HT1080 (cell line): ENCODE measurements around the gene UBE2M. TPM values are rescaled to one million over a fixed set of nuclear protein-coding genes. Genes with fewer than 3 reads are reported as not detected.
"Not testable (repeated sequence)": the region's sequence is repeated elsewhere in the genome, so short reads cannot be mapped to it uniquely, and the experiment has no call there.

ENCODE experiments used
- DNase-seq: peaks from one replicate; pipeline ENCODE4 v3.0.0-alpha.2; 2015; ENCODE audit warnings: low read depth
- polyA plus RNA-seq, 2 experiments: library from polyadenylated mRNA; depleted of rRNA; stranded (reverse); fragments of >200 nt; gene quantifications; 2 replicates each; pipeline ENCODE4 v1.2.3, GENCODE V29; 2015
- total RNA-seq: library from RNA; depleted of rRNA; stranded (reverse); fragments of >200 nt; shearing (Covaris generic); gene quantifications from 2 replicates; pipeline ENCODE4 v1.2.3, GENCODE V29; 2014; rRNA removed

The UBE2M gene
- 229 and 237 TPM in 2 replicates for total RNA-seq
- polyA plus RNA-seq (2015; cell fraction: cytosol; rRNA removed): 124 and 159 TPM in 2 replicates
- 83.2 and 89.2 TPM in 2 replicates for polyA plus RNA-seq (2015; cell fraction: nucleus; rRNA removed)

GRCh38 chr19:58558066-58558622 lies at the start of gene UBE2M:
Gene UBE2M, minus strand, starts transcription at chr19:58558611. Its CDS starts 230 bp downstream, at chr19:58558381.
- no peak for DNase-seq

DNA sequence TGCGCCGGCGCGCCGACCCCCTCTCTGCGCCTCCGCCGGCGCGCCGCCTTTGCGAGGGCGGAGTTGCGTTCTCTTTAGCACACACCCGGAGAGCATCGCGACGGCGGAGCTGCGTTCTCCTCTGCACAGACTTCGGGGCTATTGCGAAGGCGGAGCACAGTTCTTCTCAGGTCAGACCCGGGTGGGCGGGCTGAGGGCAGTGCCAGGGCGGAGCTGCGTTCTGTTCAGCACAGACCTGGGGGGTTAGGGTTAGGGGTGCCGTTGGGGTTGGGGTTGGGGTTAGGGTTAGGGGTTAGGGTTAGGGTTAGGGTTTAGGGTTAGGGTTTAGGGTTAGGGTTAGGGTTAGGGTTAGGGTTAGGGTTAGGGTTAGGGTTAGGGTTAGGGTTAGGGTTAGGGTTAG lies 48.8 kb upstream of the UBE2M start:
- DNase-seq: not testable (repeated sequence)

DNA sequence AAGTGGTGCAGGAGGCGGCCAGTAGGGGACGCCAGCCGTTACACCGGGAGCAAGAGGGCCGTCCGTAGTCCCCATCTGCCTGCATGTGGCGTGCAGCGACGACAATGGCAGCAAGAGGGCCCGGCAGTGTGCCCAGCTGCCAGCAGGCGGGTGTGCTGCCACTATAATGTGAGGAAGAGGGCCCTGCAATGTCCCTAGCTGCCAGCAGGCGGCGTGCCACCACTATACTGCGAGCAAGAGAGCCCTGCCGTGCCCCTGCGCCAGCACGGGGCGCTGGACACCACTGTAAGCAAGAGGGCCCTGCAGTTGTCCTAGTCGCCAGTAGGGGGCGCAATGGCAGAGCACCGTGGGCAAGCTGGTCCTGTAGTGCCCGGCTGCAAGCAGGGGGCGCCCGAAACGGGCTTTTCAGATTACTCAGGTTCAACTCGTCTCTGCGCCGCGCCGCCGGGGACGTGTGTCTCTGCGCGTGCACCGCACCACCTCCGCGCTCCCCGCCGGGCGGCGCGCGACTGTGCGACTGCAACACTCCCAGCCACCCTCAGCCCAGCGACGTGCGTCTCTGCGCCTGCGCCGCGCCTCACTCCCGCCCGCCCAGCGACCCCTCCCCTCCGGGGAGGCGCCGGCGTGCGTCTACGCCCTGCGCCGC lies 48.0 kb upstream of the UBE2M start:
- DNase-seq: not testable (repeated sequence)

- DNase-seq: no peak
Observed at GRCh38 chr19:58586133-58586765, 27.8 kb upstream of the UBE2M start.

DNA sequence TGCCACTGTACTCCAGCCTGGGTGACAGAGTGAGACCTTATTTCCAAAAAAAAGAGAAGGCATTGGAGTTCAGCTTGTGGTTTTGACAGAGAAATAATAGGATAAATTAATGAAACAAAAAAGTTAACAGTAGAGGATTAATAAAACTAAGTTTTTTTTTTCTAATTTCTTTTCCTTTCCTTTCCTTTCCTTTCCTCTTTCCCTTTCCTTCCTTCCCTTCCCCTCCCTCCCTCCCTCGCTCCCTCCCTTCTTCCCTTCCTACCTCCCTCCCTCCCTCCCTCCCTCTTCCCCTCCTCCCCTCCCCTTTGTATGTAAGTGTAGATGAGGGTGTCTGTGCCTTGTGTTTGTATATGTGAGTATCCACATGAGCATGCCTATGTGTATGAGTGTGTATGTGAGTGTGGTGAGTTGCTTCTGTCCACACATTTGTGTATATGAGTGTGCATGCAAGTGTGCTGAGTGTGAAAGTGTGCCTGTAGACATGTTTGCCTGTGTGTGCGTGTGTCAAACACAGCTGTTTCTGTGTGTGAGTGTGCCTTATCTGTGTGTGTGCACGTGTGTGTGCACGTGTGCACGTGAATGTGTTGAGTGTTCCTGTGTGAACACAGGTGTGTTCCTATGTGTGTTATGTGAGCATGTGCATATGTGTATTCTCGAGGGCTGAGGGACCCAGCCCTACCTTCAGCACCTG lies 27.2 kb upstream of the UBE2M start:
- DNase-seq: no peak

GRCh38 chr19:58584498-58585441 lies 26.4 kb upstream of the UBE2M start:
- DNase-seq: no peak

DNA sequence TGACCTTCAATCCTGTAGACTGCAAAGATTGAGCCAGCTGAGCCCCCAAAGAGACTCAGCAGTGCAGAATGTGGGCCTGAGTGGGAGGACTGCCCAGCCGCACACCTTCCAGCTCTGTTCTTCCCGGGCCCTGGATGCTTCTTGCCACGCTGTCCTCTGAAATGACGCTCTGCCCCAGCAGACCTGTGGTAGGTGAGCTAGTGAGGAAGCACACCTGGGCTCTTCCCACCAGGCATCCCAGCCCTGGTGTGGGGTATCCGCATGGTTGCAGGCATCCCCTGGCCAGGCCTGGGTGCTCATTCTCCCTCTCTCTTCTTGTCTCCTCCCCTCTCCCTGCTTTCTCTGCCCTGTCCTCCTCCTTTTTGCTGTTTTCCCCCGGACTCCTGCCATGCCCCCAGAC lies 24.6 kb upstream of the UBE2M start:
- DNase-seq: no peak

DNA sequence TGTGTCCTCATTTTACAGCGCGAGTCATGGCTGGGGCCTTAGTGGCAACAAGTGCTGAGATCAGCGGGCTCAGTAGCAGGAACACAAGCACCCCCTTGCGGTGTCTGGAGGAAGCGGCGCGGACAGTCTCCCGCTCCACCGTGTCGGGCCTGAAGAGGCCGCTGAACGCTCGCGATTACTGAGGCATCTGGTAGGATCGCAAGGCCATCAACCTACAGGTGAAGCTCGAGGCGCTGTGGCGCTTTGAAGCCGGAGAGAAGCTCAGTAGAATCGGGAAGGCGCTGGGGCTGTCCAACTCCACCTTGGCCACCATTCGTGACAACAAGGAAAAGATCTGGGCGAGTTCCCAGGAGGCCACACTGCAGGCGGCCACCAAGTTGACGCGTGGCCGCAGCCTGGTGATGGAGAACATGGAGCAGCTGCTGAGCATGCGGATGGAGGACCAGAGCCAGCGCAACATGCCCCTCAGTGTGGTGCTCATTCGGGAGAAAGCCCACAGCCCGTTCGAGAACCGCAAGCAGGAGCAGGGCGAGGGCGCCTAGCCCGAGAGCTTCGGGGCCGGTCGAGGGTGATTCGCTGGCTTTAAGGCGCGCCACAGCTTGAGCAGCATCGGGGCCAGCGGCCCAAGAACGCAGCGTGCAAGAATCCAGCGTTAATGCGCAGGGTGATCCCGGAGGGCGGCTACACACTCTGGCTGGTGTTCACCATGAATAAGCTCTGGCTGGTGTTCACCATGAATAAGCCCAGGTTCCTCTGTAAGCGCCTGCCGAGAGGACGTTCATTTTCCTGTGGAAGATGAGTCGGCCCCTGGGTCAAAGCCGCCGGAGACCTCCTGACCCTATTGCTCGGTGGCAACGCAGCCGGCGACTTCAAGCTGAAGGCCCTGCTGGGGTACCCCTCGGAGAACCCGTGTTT lies 23.1 kb upstream of the UBE2M start:
- peak; percentile 64 for DNase-seq

DNA sequence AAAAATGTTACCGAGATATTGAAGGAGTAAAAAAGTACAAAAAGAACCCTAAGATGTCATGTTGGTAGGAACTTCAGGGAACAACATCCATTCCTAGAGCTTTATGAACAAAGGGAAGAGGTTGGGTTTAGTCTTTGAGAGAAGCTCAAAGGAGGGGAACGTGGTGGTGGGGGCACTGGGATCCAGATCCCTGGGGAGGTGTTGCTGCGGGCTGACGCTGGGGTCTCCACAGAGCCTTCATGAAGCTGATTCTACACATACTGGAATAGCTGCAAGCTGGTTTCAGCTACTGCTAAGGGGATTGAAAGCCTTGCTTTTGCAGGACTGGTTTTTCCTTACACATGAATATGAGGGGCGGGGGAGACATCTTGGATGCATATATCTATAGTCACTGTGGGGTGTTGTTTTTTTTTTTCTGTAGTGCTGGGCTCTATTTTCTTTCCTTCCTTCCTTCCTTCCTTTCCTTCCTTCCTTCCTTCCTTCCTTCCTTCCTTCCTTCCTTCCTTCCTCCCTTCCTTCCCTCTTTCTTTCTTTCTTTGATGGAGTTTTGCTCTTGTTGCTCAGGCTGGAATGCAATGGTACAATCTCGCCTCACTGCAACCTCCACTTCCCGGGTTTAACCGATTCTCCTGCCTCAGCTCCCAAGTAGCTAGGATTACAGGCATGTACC lies 21.2 kb upstream of the UBE2M start:
- DNase-seq: no peak

GRCh38 chr19:58578012-58578925 lies 19.9 kb upstream of the UBE2M start:
- no peak for DNase-seq

- not testable (repeated sequence) for DNase-seq
Observed at GRCh38 chr19:58577581-58577980, 19.2 kb upstream of the UBE2M start.

DNA sequence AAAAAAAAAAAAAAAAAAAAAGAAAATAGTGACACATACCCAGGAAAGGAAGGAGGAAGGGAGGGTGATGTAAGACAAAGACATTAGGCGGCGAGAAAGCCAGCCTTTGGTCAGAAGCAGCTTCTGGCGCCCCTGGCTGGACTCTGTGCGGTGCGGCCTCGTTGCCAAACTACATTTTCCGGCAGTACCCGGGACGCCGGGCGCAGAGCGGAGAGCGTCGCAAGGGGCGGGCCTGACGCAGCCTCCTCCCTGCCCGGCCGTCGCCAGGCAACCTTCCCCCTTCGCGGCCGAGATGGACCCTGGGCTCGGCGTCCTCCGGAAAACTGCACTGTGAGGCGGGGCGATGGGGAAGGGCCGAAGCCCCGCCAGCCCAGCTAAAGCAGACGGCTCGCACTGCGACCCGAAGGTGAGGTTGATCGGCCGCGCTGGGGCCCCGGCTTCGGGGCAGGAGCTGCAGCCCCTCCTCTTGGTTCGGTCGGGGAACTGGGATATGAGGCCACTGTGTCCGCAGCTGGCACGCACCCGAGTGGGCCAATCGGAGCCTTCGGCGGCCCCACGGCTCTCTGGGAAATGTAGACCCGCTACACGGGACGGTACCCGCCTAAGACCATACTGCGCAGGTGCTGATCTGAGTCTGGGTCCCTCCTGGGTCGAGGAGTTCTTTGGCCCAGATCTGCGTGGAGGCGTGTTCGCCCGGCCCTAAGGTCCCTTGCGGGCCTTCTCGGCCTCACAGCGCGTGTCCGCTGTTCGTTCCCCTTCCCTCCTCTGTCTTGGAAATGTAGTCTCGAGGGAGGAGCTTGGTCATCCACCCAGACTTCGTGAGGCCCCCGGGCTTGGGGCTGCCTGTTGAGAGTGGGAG lies 17.0 kb upstream of the UBE2M start:
- peak; percentile 95 for DNase-seq

DNA sequence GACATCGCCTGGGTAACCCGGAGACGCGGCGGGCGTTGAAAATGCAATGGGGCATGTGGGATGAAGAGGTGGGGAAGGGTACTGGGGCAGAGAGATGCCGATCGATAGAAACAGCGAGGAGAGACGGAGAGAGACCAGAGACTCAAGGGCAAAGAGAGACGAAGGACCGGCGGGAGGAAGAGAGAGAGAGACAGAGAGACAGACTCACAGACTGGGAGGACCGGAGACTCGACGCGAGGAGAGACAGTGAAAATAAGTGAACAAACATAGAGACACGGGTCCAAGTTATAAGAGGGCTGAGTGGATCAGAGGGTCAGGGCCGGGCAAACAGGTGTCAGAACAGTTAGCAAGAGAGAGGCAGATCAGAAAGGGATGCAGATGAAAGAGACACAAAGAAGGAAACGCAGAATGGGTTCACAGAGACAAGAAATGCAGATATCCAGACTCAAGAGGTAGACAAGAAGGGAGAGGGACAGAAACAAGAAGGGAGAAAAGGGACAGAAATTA lies 15.3 kb upstream of the UBE2M start:
- DNase-seq: no peak

GRCh38 chr19:58572818-58573657 lies 14.6 kb upstream of the UBE2M start, which contains the start of gene MZF1:
Gene MZF1, minus strand, starts transcription at chr19:58573335. Its CDS starts 1,946 bp downstream, at chr19:58571389.
- peak; percentile 100 for DNase-seq

- no peak for DNase-seq
Observed at GRCh38 chr19:58572026-58572817, 13.8 kb upstream of the UBE2M start.
